Uterus (tissue), 4 donors: ENCODE data around the gene OPCML. TPM values are rescaled to one million over a fixed set of nuclear protein-coding genes. Genes with fewer than 3 reads are reported as not detected.

Source experiments
- DNase-seq, 2 donors: peaks; one replicate each; pipeline ENCODE4 v3.0.0-alpha.2; 2019 to 2020
- H3K27ac ChIP-seq, 2 donors: fragments of 200-600 bp; sonication (generic); 1 replicate in 1 of 2; 2 replicates in 1 of 2; pipeline ENCODE4 v1.5.1; 2016 to 2018
- H3K27me3 ChIP-seq, 2 donors: fragments of 200-600 bp; sonication (generic); one replicate each; pipeline ENCODE4 v1.5.1; 2018 to 2019; ENCODE audit warnings: control low read depth in 1 of 2
- H3K36me3 ChIP-seq, 2 donors: fragments of 200-600 bp; sonication (generic); one replicate each; pipeline ENCODE4 v1.5.1; 2019; ENCODE audit warnings: control low read depth in 1 of 2
- H3K4me1 ChIP-seq, 2 donors: fragments of 200-600 bp; sonication (generic); one replicate each; pipeline ENCODE4 v1.5.1; 2018 to 2019; ENCODE audit warnings: control low read depth in 1 of 2
- H3K4me3 ChIP-seq, 2 donors: fragments of 200-600 bp; sonication (generic); 1 replicate in 1 of 2; 2 replicates in 1 of 2; pipeline ENCODE4 v1.5.1; 2018 to 2019; ENCODE audit warnings: mild to moderate bottlenecking in 1 of 2
- H3K9me3 ChIP-seq, 2 donors: fragments of 200-600 bp; sonication (generic); one replicate each; pipeline ENCODE4 v1.5.1; 2019; ENCODE audit warnings: control low read depth in 1 of 2
- POLR2A ChIP-seq, 2 donors: fragments of 450-650 bp; IDR thresholded peaks; one replicate each; pipeline ENCODE4 v1.6.1; 2016; ENCODE audit warnings: antibody characterized with exemption in 2 of 2, mild to moderate bottlenecking in 1 of 2, moderate library complexity in 1 of 2
- intact Hi-C: fragments of 100-400 bp; cut with DNase I; formaldehyde crosslinking; loops from one replicate; pipeline ENCODE4 v1.15.1; 2023; ENCODE audit warnings: low total_unique reads
- total RNA-seq, 4 donors: library from RNA; depleted of rRNA in 3 of 4; stranded (reverse); fragments of >200 nt in 3 of 4; gene quantifications; one replicate each; pipeline versions ENCODE4 v1.1.0 to v1.2.4, GENCODE V29; 2014 to 2023
- TF ChIP-seq, protein P1 (sequence below), 4 experiments: fragments of 200-600 bp in 2 of 4; fragments of 450-650 bp in 2 of 4; sonication (generic) in 2 of 4; IDR thresholded peaks; one replicate each; pipeline ENCODE4 v1.5.1; 2016 to 2019; ENCODE audit warnings: antibody characterized with exemption in 4 of 4, mild to moderate bottlenecking in 2 of 4, moderate library complexity in 1 of 4
- donor health status: DM: yes; HTN: yes; CAD: no.

OPCML gene
- total RNA-seq, 4 donors from 2014 or later: under 0.01 to 3.9 (median 1.7) TPM

DNA sequence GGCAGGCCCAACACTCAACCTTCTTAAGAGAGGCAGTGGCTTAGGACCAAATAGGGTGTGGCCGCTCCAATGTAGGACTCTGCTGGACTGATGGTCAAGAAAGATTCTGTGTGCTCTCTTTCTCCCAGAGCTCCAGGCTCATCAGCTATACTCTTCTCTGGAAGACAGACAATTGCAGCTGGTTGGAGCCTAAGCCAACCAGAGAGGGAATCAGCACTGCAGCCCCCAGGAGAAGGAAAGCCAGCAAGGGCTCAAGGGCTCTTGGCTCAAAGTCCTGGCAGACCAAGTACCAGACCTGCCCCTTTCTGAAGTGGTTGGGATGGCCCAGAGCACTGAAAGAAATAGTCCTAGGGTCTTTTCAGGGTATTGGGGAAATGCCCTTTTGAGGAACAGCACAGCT lies 1084.5 kb downstream of the OPCML start:
- TF ChIP-seq POLR2A (IDR thresholded peaks at IDR 0.05): no peak
- TF ChIP-seq, protein P1, sequence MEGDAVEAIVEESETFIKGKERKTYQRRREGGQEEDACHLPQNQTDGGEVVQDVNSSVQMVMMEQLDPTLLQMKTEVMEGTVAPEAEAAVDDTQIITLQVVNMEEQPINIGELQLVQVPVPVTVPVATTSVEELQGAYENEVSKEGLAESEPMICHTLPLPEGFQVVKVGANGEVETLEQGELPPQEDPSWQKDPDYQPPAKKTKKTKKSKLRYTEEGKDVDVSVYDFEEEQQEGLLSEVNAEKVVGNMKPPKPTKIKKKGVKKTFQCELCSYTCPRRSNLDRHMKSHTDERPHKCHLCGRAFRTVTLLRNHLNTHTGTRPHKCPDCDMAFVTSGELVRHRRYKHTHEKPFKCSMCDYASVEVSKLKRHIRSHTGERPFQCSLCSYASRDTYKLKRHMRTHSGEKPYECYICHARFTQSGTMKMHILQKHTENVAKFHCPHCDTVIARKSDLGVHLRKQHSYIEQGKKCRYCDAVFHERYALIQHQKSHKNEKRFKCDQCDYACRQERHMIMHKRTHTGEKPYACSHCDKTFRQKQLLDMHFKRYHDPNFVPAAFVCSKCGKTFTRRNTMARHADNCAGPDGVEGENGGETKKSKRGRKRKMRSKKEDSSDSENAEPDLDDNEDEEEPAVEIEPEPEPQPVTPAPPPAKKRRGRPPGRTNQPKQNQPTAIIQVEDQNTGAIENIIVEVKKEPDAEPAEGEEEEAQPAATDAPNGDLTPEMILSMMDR (IDR thresholded peaks at IDR 0.05): no peak
- Histone ChIP-seq H3K4me1 (no peaks in the 10 kb centered on the region), H3K36me3 (no peaks in the 10 kb centered on the region), H3K9me3 (no peaks in the 10 kb centered on the region), H3K4me3 (no peak overlapping the region), H3K27me3 (no peaks in the 10 kb centered on the region), H3K27ac (no peak overlapping the region)
- DNase-seq: no peak
- intact Hi-C loops: no loop called here

DNA sequence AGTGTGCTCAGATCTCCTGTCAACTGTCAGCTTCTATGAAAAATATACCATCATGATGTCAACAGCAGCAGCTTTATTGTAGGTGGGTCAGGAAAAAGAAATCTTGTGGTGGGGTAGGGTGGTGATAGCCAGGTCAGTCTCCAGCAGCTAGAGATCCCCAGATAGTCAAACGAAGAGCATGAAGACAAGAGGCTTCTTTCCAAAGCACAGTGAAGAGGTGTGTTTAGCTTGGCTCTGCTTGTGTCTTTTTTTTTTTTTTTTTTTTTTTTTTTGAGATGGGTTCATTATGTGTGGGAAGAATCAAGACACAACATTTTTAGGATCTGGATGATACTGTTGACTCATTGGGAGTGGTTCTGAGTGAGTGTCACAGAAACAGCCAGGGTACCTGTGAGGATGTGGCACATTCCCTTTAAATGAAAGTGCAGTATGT lies 1086.4 kb downstream of the OPCML start:
- intact Hi-C loops: no loop called here
- Histone ChIP-seq H3K4me1 (no peaks in the 10 kb centered on the region), H3K4me3 (no peak overlapping the region), H3K27me3 (no peaks in the 10 kb centered on the region), H3K9me3 (no peaks in the 10 kb centered on the region), H3K27ac (no peak overlapping the region), H3K36me3 (no peaks in the 10 kb centered on the region)
- DNase-seq: no peak
- TF ChIP-seq, protein P1 (IDR thresholded peaks at IDR 0.05): no peak
- no peak for TF ChIP-seq POLR2A (IDR thresholded peaks at IDR 0.05)

DNA sequence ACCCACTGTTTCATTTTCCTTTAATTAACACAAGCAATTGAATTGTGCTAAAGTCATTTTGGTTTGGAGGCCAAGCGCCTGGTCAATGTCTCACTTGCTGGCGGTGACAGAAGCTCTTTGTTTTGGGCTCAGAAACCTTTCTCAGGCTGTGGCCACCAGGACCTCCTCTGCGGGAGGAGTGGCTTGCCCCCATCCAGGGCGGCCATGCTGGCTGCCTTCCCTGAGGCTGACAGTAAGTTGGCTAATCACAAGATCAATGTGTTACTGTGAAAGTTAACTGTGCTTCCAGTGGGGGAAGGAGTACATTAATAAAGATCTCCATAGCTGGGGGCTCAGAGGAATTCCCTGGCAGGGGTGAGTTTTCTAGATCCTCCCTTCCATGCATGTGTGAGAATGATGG lies 1087.4 kb downstream of the OPCML start:
- H3K27me3 ChIP-seq: no peaks in the 10 kb centered on the region
- H3K9me3 ChIP-seq: no peaks in the 10 kb centered on the region
- H3K36me3 ChIP-seq: no peaks in the 10 kb centered on the region
- DNase-seq: no peak
- no peak overlapping the region for H3K27ac ChIP-seq
- no peak overlapping the region for H3K4me3 ChIP-seq
- TF ChIP-seq, protein P1 (IDR thresholded peaks at IDR 0.05): no peak
- TF ChIP-seq POLR2A (IDR thresholded peaks at IDR 0.05): no peak
- intact Hi-C loops: loop anchor here (5.0 kb wide), 1 partner anchor 207 kb away; no protein-coding TSS in a partner anchor
- no peaks in the 10 kb centered on the region for H3K4me1 ChIP-seq

DNA sequence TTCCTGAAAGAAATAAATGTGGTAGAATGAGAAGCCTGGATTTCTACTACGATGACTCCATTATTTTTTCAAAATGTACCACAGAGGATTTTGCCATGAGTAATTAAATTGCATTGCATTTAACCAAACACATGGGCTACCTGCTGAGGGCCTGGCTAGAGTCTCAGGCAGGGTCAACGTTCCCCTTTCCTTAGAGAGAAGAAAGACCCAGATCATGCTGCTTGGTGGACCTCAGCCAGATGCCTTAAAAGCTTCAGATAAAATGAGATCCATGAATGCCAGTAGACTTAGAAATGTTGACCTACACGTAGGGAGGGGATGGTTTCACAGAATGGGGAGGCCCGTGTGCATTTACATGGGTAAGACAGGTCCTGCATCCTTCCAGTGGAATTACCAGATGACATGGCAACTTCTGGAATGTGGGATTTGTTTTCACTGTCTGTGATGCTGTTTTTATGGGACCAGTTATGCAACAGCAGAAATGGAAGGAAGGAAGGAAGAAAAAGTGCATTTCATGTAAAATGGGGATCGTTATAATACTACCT lies 1092.5 kb downstream of the OPCML start:
- no peaks in the 10 kb centered on the region for H3K4me1 ChIP-seq
- intact Hi-C loops: loop anchor here (5.0 kb wide), 1 partner anchor 213 kb away; no protein-coding TSS in a partner anchor
- H3K9me3 ChIP-seq: no peaks in the 10 kb centered on the region
- H3K27me3 ChIP-seq: no peaks in the 10 kb centered on the region
- H3K4me3 ChIP-seq: no peak overlapping the region
- TF ChIP-seq, protein P1 (IDR thresholded peaks at IDR 0.05): no peak
- TF ChIP-seq POLR2A (IDR thresholded peaks at IDR 0.05): no peak
- no peaks in the 10 kb centered on the region for H3K36me3 ChIP-seq
- no peak overlapping the region for H3K27ac ChIP-seq
- no peak for DNase-seq

DNA sequence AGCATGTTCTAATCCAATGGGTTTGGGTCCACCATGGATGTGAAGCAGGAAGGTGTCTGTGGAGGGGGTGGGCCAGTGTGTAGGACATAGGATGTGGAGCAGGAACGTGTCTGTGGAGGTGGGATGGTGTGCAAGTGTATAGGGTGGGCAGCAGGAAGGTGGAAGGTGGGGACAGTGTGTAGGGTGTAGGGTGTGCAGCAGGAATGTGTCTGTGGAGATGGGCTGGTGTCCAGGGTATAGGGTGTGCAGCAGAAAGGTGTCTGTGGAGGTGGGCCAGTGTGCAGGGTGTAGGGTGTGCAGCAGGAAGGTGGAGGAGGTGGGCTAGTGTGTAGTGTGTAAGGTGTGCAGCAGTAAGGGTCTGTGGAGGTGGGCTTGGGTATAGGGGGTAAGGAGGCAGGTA lies 1093.9 kb downstream of the OPCML start:
- Histone ChIP-seq H3K36me3 (no peaks in the 10 kb centered on the region), H3K4me1 (no peaks in the 10 kb centered on the region), H3K9me3 (no peaks in the 10 kb centered on the region), H3K27ac (no peak overlapping the region), H3K4me3 (no peak overlapping the region), H3K27me3 (no peaks in the 10 kb centered on the region)
- intact Hi-C loops: no loop called here
- DNase-seq: no peak
- TF ChIP-seq, protein P1 (IDR thresholded peaks at IDR 0.05): no peak
- TF ChIP-seq POLR2A (IDR thresholded peaks at IDR 0.05): no peak
